22Rv1 (cell line): ENCODE results near the gene LRRTM4.
"Not testable (repeated sequence)": the region's sequence is repeated elsewhere in the genome, so short reads cannot be mapped to it uniquely, and the experiment has no call there.

Source experiments
- H3K27ac ChIP-seq: fragments of 450-650 bp; 2 replicates; pipeline ENCODE4 v1.5.1; 2017
- CTCF ChIP-seq: fragments of 450-650 bp; IDR thresholded peaks from 2 replicates; pipeline ENCODE4 v1.5.1; 2017; ENCODE audit warnings: mild to moderate bottlenecking
- ZFX ChIP-seq: fragments of 450-650 bp; IDR thresholded peaks from 2 replicates; pipeline ENCODE4 v1.6.1; 2017; ENCODE audit warnings: antibody characterized with exemption, borderline replicate concordance

Gene LRRTM4

GRCh38 chr2:77191665-77192064 lies 330.5 kb downstream of the LRRTM4 start:
- TF ChIP-seq ZFX = no peak
- no peak for TF ChIP-seq CTCF

GRCh38 chr2:77190721-77191346 lies 331.3 kb downstream of the LRRTM4 start:
- H3K27ac ChIP-seq = no peak overlapping the region
- TF ChIP-seq ZFX (no peak), CTCF (no peak)

More at GRCh38 chr2:77191665-77192064, 330.5 kb downstream of the LRRTM4 start:
- H3K27ac ChIP-seq = no peak overlapping the region

- TF ChIP-seq CTCF (no peak), ZFX (no peak)
- H3K27ac ChIP-seq = no peak overlapping the region
Observed at GRCh38 chr2:77185052-77185451, 337.1 kb downstream of the LRRTM4 start.

- H3K27ac ChIP-seq = no peak overlapping the region
- TF ChIP-seq CTCF = no peak
- no peak for TF ChIP-seq ZFX
Observed at GRCh38 chr2:77179297-77179696, 342.9 kb downstream of the LRRTM4 start.

- not testable (repeated sequence) for H3K27ac ChIP-seq
Observed at GRCh38 chr2:77175266-77175780, 346.9 kb downstream of the LRRTM4 start.

GRCh38 chr2:77169426-77169825 lies 352.8 kb downstream of the LRRTM4 start:
- TF ChIP-seq CTCF (no peak), ZFX (no peak)
- no peak overlapping the region for H3K27ac ChIP-seq

- not testable (repeated sequence) for H3K27ac ChIP-seq
Observed at GRCh38 chr2:77164021-77164420, 358.2 kb downstream of the LRRTM4 start.

GRCh38 chr2:77161009-77161408 lies 361.2 kb downstream of the LRRTM4 start:
- H3K27ac ChIP-seq = no peak overlapping the region
- no peak for TF ChIP-seq CTCF
- no peak for TF ChIP-seq ZFX
